Central memory CD8-positive, alpha-beta T cell (primary cell): ENCODE measurements around the gene ALPL.

ENCODE experiments used
- ATAC-seq: fragments of 150-1000 bp; cut with Tn5 transposase; replicated peaks from 2 replicates; pipeline ENCODE4 v1.10.0; 2022; ENCODE audit warnings: mild to moderate bottlenecking, moderate FRiP score, moderate number of reproducible peaks; ENCODE audit not compliant: poor library complexity, severe bottlenecking; ENCODE audit errors: extremely low read depth
- DNase-seq, 2 donors: peaks; one replicate each; pipeline ENCODE4 v3.0.0; 2021; ENCODE audit warnings: low spot score in 2 of 2
- H3K27ac Mint-ChIP-seq: one replicate; pipeline ENCODE4 v1.8.0; 2022; ENCODE audit warnings: low read depth, mild to moderate bottlenecking, moderate library complexity, mixed read lengths
- H3K27me3 Mint-ChIP-seq: one replicate; pipeline ENCODE4 v1.8.0; 2022; ENCODE audit warnings: mixed read lengths
- H3K36me3 Mint-ChIP-seq: one replicate; pipeline ENCODE4 v1.8.0; 2022; ENCODE audit warnings: mild to moderate bottlenecking, moderate library complexity, mixed read lengths; ENCODE audit not compliant: insufficient read depth
- H3K4me1 Mint-ChIP-seq: one replicate; pipeline ENCODE4 v1.8.0; 2022; ENCODE audit warnings: mixed read lengths
- H3K4me3 Mint-ChIP-seq: one replicate; pipeline ENCODE4 v1.8.0; 2022; ENCODE audit warnings: mild to moderate bottlenecking, moderate library complexity, mixed read lengths
- H3K9me3 Mint-ChIP-seq: one replicate; pipeline ENCODE4 v1.8.0; 2022; ENCODE audit warnings: mixed read lengths

ALPL gene

GRCh38 chr1:21537932-21538630 lies 28.9 kb downstream of the ALPL start:
- no peak overlapping the region for H3K27ac Mint-ChIP-seq
- no peaks in the 10 kb centered on the region for H3K9me3 Mint-ChIP-seq
- no peak for ATAC-seq
- no peak overlapping the region for H3K4me3 Mint-ChIP-seq
- no peaks in the 10 kb centered on the region for H3K36me3 Mint-ChIP-seq
- H3K4me1 Mint-ChIP-seq, result no peaks in the 10 kb centered on the region
- DNase-seq, result no peak
- H3K27me3 Mint-ChIP-seq, result peaks cover 48% of the 10 kb centered on the region

- Mint-ChIP-seq H3K9me3 (no peaks in the 10 kb centered on the region), H3K27ac (no peak overlapping the region), H3K36me3 (no peaks in the 10 kb centered on the region), H3K4me1 (no peaks in the 10 kb centered on the region), H3K4me3 (no peak overlapping the region), H3K27me3 (peaks cover 48% of the 10 kb centered on the region)
- ATAC-seq, result no peak
- DNase-seq, result no peak
Measured at GRCh38 chr1:21539933-21540332, 30.7 kb downstream of the ALPL start.

GRCh38 chr1:21541329-21541728 lies 32.1 kb downstream of the ALPL start:
- DNase-seq (no peak), ATAC-seq (no peak)
- H3K27ac Mint-ChIP-seq, result no peak overlapping the region
- no peaks in the 10 kb centered on the region for H3K4me1 Mint-ChIP-seq
- H3K27me3 Mint-ChIP-seq, result peaks cover 48% of the 10 kb centered on the region
- H3K9me3 Mint-ChIP-seq, result no peaks in the 10 kb centered on the region
- H3K36me3 Mint-ChIP-seq, result no peaks in the 10 kb centered on the region
- no peak overlapping the region for H3K4me3 Mint-ChIP-seq

- no peak overlapping the region for H3K4me3 Mint-ChIP-seq
- peaks cover 48% of the 10 kb centered on the region for H3K27me3 Mint-ChIP-seq
- H3K36me3 Mint-ChIP-seq, result no peaks in the 10 kb centered on the region
- DNase-seq (no peak), ATAC-seq (no peak)
- no peaks in the 10 kb centered on the region for H3K4me1 Mint-ChIP-seq
- H3K9me3 Mint-ChIP-seq, result no peaks in the 10 kb centered on the region
- no peak overlapping the region for H3K27ac Mint-ChIP-seq
Measured at GRCh38 chr1:21541835-21542234, 32.6 kb downstream of the ALPL start.

GRCh38 chr1:21543598-21543997 lies 34.4 kb downstream of the ALPL start:
- Mint-ChIP-seq H3K9me3 (no peaks in the 10 kb centered on the region), H3K4me1 (no peaks in the 10 kb centered on the region), H3K27me3 (peaks cover 37% of the 10 kb centered on the region), H3K27ac (no peak overlapping the region), H3K36me3 (no peaks in the 10 kb centered on the region), H3K4me3 (no peak overlapping the region)
- DNase-seq (no peak), ATAC-seq (no peak)

- no peaks in the 10 kb centered on the region for H3K36me3 Mint-ChIP-seq
- H3K27ac Mint-ChIP-seq, result no peak overlapping the region
- no peak overlapping the region for H3K4me3 Mint-ChIP-seq
- ATAC-seq (no peak), DNase-seq (no peak)
- no peaks in the 10 kb centered on the region for H3K9me3 Mint-ChIP-seq
- peaks cover 32% of the 10 kb centered on the region for H3K27me3 Mint-ChIP-seq
- no peaks in the 10 kb centered on the region for H3K4me1 Mint-ChIP-seq
Measured at GRCh38 chr1:21544095-21544494, 34.9 kb downstream of the ALPL start.

- peaks cover 26% of the 10 kb centered on the region for H3K27me3 Mint-ChIP-seq
- no peak overlapping the region for H3K27ac Mint-ChIP-seq
- DNase-seq, result no peak
- H3K9me3 Mint-ChIP-seq, result no peaks in the 10 kb centered on the region
- ATAC-seq, result no peak
- H3K36me3 Mint-ChIP-seq, result no peaks in the 10 kb centered on the region
- H3K4me1 Mint-ChIP-seq, result no peaks in the 10 kb centered on the region
- H3K4me3 Mint-ChIP-seq, result no peak overlapping the region
Measured at GRCh38 chr1:21546122-21546825, 37.1 kb downstream of the ALPL start.

- no peaks in the 10 kb centered on the region for H3K36me3 Mint-ChIP-seq
- no peaks in the 10 kb centered on the region for H3K4me1 Mint-ChIP-seq
- no peak overlapping the region for H3K27ac Mint-ChIP-seq
- no peak overlapping the region for H3K4me3 Mint-ChIP-seq
- DNase-seq (no peak), ATAC-seq (no peak)
- H3K27me3 Mint-ChIP-seq, result peaks cover 16% of the 10 kb centered on the region
- no peaks in the 10 kb centered on the region for H3K9me3 Mint-ChIP-seq
Measured at GRCh38 chr1:21547876-21548275, 38.7 kb downstream of the ALPL start.

- Mint-ChIP-seq H3K9me3 (no peaks in the 10 kb centered on the region), H3K27ac (no peak overlapping the region), H3K36me3 (peaks cover 2% of the 10 kb centered on the region), H3K27me3 (peaks cover 24% of the 10 kb centered on the region), H3K4me1 (no peaks in the 10 kb centered on the region), H3K4me3 (no peak overlapping the region)
- ATAC-seq (no peak), DNase-seq (no peak)
Measured at GRCh38 chr1:21550097-21550496, 40.9 kb downstream of the ALPL start.

GRCh38 chr1:21550866-21551475 lies 41.7 kb downstream of the ALPL start:
- ATAC-seq (no peak), DNase-seq (no peak)
- no peak overlapping the region for H3K27ac Mint-ChIP-seq
- H3K27me3 Mint-ChIP-seq, result peaks cover 32% of the 10 kb centered on the region
- no peaks in the 10 kb centered on the region for H3K9me3 Mint-ChIP-seq
- no peak overlapping the region for H3K4me3 Mint-ChIP-seq
- H3K4me1 Mint-ChIP-seq, result no peaks in the 10 kb centered on the region
- peaks cover 2% of the 10 kb centered on the region for H3K36me3 Mint-ChIP-seq

- Mint-ChIP-seq H3K9me3 (no peaks in the 10 kb centered on the region), H3K4me1 (no peaks in the 10 kb centered on the region)
Measured at GRCh38 chr1:21552715-21553114, 43.5 kb downstream of the ALPL start.

GRCh38 chr1:21553116-21553926 lies 44.1 kb downstream of the ALPL start:
- ATAC-seq (no peak), DNase-seq (no peak)
- no peaks in the 10 kb centered on the region for H3K9me3 Mint-ChIP-seq
- H3K4me3 Mint-ChIP-seq, result no peak overlapping the region
- no peaks in the 10 kb centered on the region for H3K4me1 Mint-ChIP-seq
- no peak overlapping the region for H3K27ac Mint-ChIP-seq
- peaks cover 52% of the 10 kb centered on the region for H3K27me3 Mint-ChIP-seq
- H3K36me3 Mint-ChIP-seq, result peaks cover 2% of the 10 kb centered on the region

More at GRCh38 chr1:21552715-21553114, 43.5 kb downstream of the ALPL start:
- Mint-ChIP-seq H3K36me3 (peaks cover 2% of the 10 kb centered on the region), H3K27me3 (peaks cover 46% of the 10 kb centered on the region), H3K4me3 (no peak overlapping the region), H3K27ac (no peak overlapping the region)
- DNase-seq, result no peak
- ATAC-seq, result no peak
